HepG2 (cell line): Measurements from ENCODE around the gene TPX2. TPM values are rescaled to one million over a fixed set of nuclear protein-coding genes. Genes with fewer than 3 reads are reported as not detected.

ENCODE experiments used
- ATAC-seq: fragments of 200-7000 bp; cut with Tn5 transposase; 3 replicates; pipeline ENCODE4 v1.9.1; 2020; ENCODE audit warnings: mild to moderate bottlenecking, moderate library complexity
- BruUV-seq: library from RNA; stranded (reverse); fragments of 400-500 nt; replicated peaks from 2 replicates; lab custom pipeline; 2021; lab: Mats Ljungman, UMichigan
- CTCF ChIA-PET: fragments of 300-600 bp; formaldehyde crosslinking; extraction: SDS; loops from one replicate; lab custom pipeline; 2021; ENCODE audit warnings: low total read pairs, inconsistent platforms, low intra/inter-chr PET ratio; lab: Yijun Ruan, JAX
- POLR2A ChIA-PET: fragments of 350-600 bp; sonication (Branson Sonifier 250); formaldehyde crosslinking; loops from one replicate; lab custom pipeline; 2020; ENCODE audit warnings: antibody characterized with exemption, inconsistent platforms; lab: Yijun Ruan, JAX
- DNase-seq: peaks from one replicate; pipeline ENCODE4 v3.0.0-alpha.2; 2015; ENCODE audit warnings: low spot score
- FAIRE-seq: peaks from 3 replicates; lab custom pipeline; 2011; peaks lifted over from hg19 to GRCh38; lab: Jason Lieb, UNC
- H2AFZ ChIP-seq: one replicate; pipeline ENCODE4 v1.6.1; 2011; ENCODE audit warnings: low read length, inconsistent platforms
- H3K27ac ChIP-seq: fragments of 300-600 bp; 3 replicates; pipeline ENCODE4 v1.8.0; 2011; ENCODE audit warnings: mixed run types, mild to moderate bottlenecking, mixed read lengths, low read length, inconsistent platforms; ENCODE audit not compliant: insufficient read depth; ENCODE audit errors: extremely low read length
- H3K27me3 ChIP-seq, 2 experiments: fragments of 200-600 bp in 1 of 2; 2 replicates in 1 of 2; 3 replicates in 1 of 2; pipeline versions ENCODE4 v1.6.0 to v1.8.0; 2011; ENCODE audit warnings: low read length in 2 of 2, mild to moderate bottlenecking in 2 of 2, moderate library complexity in 2 of 2, inconsistent platforms in 1 of 2; ENCODE audit not compliant: insufficient read depth in 2 of 2, control insufficient read depth in 1 of 2
- H3K36me3 ChIP-seq, 2 experiments: fragments of 200-600 bp in 1 of 2; replicated peaks in 1 of 2; 2 replicates in 1 of 2; 3 replicates in 1 of 2; pipeline versions ENCODE4 v1.5.1 to v1.8.0; 2011; ENCODE audit warnings: low read length in 2 of 2, inconsistent platforms in 1 of 2; ENCODE audit not compliant: insufficient read depth in 2 of 2, control insufficient read depth in 1 of 2
- H3K4me1 ChIP-seq: 2 replicates; pipeline ENCODE4 v1.5.1; 2012; ENCODE audit warnings: low read length, inconsistent platforms; ENCODE audit not compliant: insufficient read depth
- H3K4me2 ChIP-seq: 2 replicates; pipeline ENCODE4 v1.6.0; 2011; ENCODE audit warnings: low read depth, low read length, inconsistent platforms
- H3K4me3 ChIP-seq, 3 experiments: fragments of 200-600 bp in 1 of 3; sonication (generic), shearing (Covaris generic) in 1 of 3; replicated peaks in 1 of 3; 2 replicates each; pipeline ENCODE4 v1.5.1; 2011 to 2016; ENCODE audit warnings: low read length in 3 of 3, inconsistent platforms in 2 of 3, low read depth in 2 of 3, mild to moderate bottlenecking in 2 of 3, control low read depth in 1 of 3, mixed read lengths in 1 of 3; ENCODE audit not compliant: insufficient read depth in 1 of 3
- H3K79me2 ChIP-seq: one replicate; pipeline ENCODE4 v1.6.1; 2011; ENCODE audit warnings: low read length, inconsistent platforms; ENCODE audit not compliant: insufficient read depth
- H3K9ac ChIP-seq: 2 replicates; pipeline ENCODE4 v1.6.0; 2011; ENCODE audit warnings: mild to moderate bottlenecking, low read depth, low read length, inconsistent platforms; ENCODE audit not compliant: insufficient read depth
- H3K9me3 ChIP-seq: 2 replicates; pipeline ENCODE4 v1.5.1; 2012; ENCODE audit warnings: mild to moderate bottlenecking, low read length
- H4K20me1 ChIP-seq: 2 replicates; pipeline ENCODE4 v1.6.0; 2011; ENCODE audit warnings: inconsistent platforms, mild to moderate bottlenecking, low read length, moderate library complexity; ENCODE audit not compliant: insufficient read depth
- EED ChIP-seq: sonication (generic); formaldehyde crosslinking; IDR thresholded peaks from 2 replicates; pipeline ENCODE4 v1.5.0; 2020; ENCODE audit warnings: mild to moderate bottlenecking, missing genetic modification reagents
- HDAC6 ChIP-seq: fragments of 200-600 bp; sonication (generic); IDR thresholded peaks from 2 replicates; pipeline ENCODE4 v1.7.0; 2017; ENCODE audit warnings: mild to moderate bottlenecking, antibody characterized with exemption, low read length, low read depth
- POLR2AphosphoS2 ChIP-seq: IDR thresholded peaks from 2 replicates; pipeline ENCODE4 v1.6.1; 2011; ENCODE audit warnings: low read depth, low read length, improper control_type of control experiment
- SIN3B ChIP-seq: fragments of 150-350 bp; IDR thresholded peaks from 2 replicates; pipeline ENCODE4 v1.6.1; 2014; ENCODE audit warnings: low read length
- TFAP4 ChIP-seq: sonication (generic); IDR thresholded peaks from 2 replicates; pipeline ENCODE4 v1.6.1; 2016; ENCODE audit warnings: low read depth, borderline replicate concordance
- ZNF234 ChIP-seq: sonication (generic); formaldehyde crosslinking; conservative IDR thresholded peaks from 2 replicates; pipeline ENCODE4 v1.5.1; 2020; ENCODE audit warnings: mild to moderate bottlenecking, missing genetic modification reagents
- ZNF280D ChIP-seq: sonication (generic); formaldehyde crosslinking; IDR thresholded peaks from 2 replicates; pipeline ENCODE4 v1.5.1; 2020; ENCODE audit warnings: mild to moderate bottlenecking, missing genetic modification reagents
- ZNF629 ChIP-seq: sonication (generic); formaldehyde crosslinking; conservative IDR thresholded peaks from 2 replicates; pipeline ENCODE4 v1.5.0; 2020; ENCODE audit warnings: missing genetic modification reagents
- in situ Hi-C: cut with HindIII; loops from 2 replicates; pipeline ENCODE4 v1.10.0; 2017; ENCODE audit warnings: low pct_unique_long_range_greater_than_20kb; ENCODE audit not compliant: extremely low pct_ligation_motif_present
- intact Hi-C: fragments of 100-400 bp; cut with micrococcal nuclease; formaldehyde crosslinking; loops from one replicate; pipeline ENCODE4 v1.10.0; 2022; ENCODE audit not compliant: unreplicated experiment
- polyA plus RNA-seq, 8 experiments: library from polyadenylated mRNA; depleted of rRNA in 3 of 8; stranded (reverse) in 7 of 8; unstranded in 1 of 8; fragments of >200 nt; fragmentation: Illumina TruSeq in 4 of 8; extraction: Trizol in 4 of 8; gene quantifications; 2 replicates each; pipeline versions ENCODE4 v1.2.1 to v1.2.3, GENCODE V29; 2011 to 2016; ENCODE audit warnings: low read depth in 4 of 8, missing spikeins in 1 of 8, mixed read lengths in 1 of 8; ENCODE audit not compliant: insufficient read depth in 1 of 8
- total RNA-seq, 5 experiments: library from RNA; depleted of rRNA; stranded (reverse); fragments of >200 nt; fragmentation: Illumina TruSeq; extraction: Trizol; gene quantifications; 2 replicates each; pipeline ENCODE4 v1.2.3, GENCODE V29; 2016; ENCODE audit warnings: low read depth in 1 of 5

The TPX2 gene
- total and polyA plus RNA-seq, 2 of the 13 experiments (the other 11 are each of a cell fraction or from before 2014, with no cell fraction given), result 34.3 to 124 TPM

- Histone ChIP-seq H3K27ac (peak overlapping the region; percentile 87), H3K27me3 (no peaks in the 10 kb centered on the region), H3K79me2 (peaks cover 87% of the 10 kb centered on the region), H3K4me1 (peaks cover 99% of the 10 kb centered on the region), H3K9ac (peak overlapping the region; percentile 61), H3K9me3 (no peaks in the 10 kb centered on the region), H3K36me3 (peaks cover 34 to 62% of the 10 kb centered on the region in 2 experiments), H3K4me3 (peak overlapping the region in 1 of 3 experiments; percentile 38; a peak in 1 of 6 replicates), H3K4me2 (peak overlapping the region; percentile 60), H2AFZ (no peak overlapping the region), H4K20me1 (no peaks in the 10 kb centered on the region; the same call in 1 of the 2 replicates)
- ChIA-PET POLR2A (interaction anchor here (1.2 to 33.2 kb wide), 14 partner anchors 4 to 132 kb away, joined by 3 to 2822 read pairs (median 12); partner anchors contain the start of genes BCL2L1, ID1 and TPX2), CTCF (interaction anchor here (1.6 kb wide), 1 partner anchor 15 kb away, joined by 4 read pairs; no protein-coding TSS in a partner anchor)
- ATAC-seq (no peak), FAIRE-seq (no peak), DNase-seq (no peak)
- TF ChIP-seq POLR2AphosphoS2 (peak; percentile 8; the same call in 1 of the 2 replicates), ZNF629 (CRISPR knock-in tag) (peak; percentile 89), SIN3B (0 out of 2 replicates have a peak, but pooled peaks have one; percentile 10), TFAP4 (peak; percentile 24; the same call in 1 of the 2 replicates), ZNF234 (CRISPR knock-in tag) (0 out of 2 replicates have a peak, but pooled peaks have one; percentile 30), ZNF280D (no peak), HDAC6 (0 out of 2 replicates have a peak, but pooled peaks have one; percentile 74), EED (CRISPR knock-in tag) (no peak)
- intact Hi-C loops (no loop called here), in situ Hi-C loops (no loop called here)
- TSS peak; percentile 99 for BruUV-seq
These were observed 33.9 kb upstream of the TPX2 start for GRCh38 chr20:31705191-31705590.
